WTC11 (cell line): ENCODE results near the gene RGS16. TPM values are rescaled to one million over a fixed set of nuclear protein-coding genes. Genes with fewer than 3 reads are reported as not detected.

Experiments
- ATAC-seq: fragments of 200-7000 bp; cut with Tn5 transposase; 2 replicates; pipeline ENCODE4 v1.10.0; 2021; ENCODE audit warnings: mild to moderate bottlenecking, moderate library complexity
- CTCF ChIA-PET: fragments of 300-600 bp; sonication (Branson Sonifier 250); formaldehyde crosslinking; loops from one replicate; lab custom pipeline; 2021; ENCODE audit warnings: antibody characterized with exemption; lab: Charles Lee
- POLR2A ChIA-PET: fragments of 350-600 bp; sonication (Branson Sonifier 250); formaldehyde crosslinking; loops from one replicate; lab custom pipeline; 2021; ENCODE audit warnings: antibody characterized with exemption; lab: Charles Lee
- DNase-seq: peaks from one replicate; pipeline ENCODE4 v3.0.0; 2021; ENCODE audit warnings: low spot score
- H3K27ac Mint-ChIP-seq: 2 replicates; pipeline ENCODE4 v1.8.0; 2021; ENCODE audit warnings: mixed read lengths
- H3K27me3 Mint-ChIP-seq: 2 replicates; pipeline ENCODE4 v1.8.0; 2021; ENCODE audit warnings: low read depth, mild to moderate bottlenecking, moderate library complexity, mixed read lengths
- H3K36me3 Mint-ChIP-seq: 2 replicates; pipeline ENCODE4 v1.8.0; 2021; ENCODE audit warnings: mixed read lengths
- H3K4me1 Mint-ChIP-seq: 2 replicates; pipeline ENCODE4 v1.8.0; 2022; ENCODE audit warnings: mixed read lengths
- H3K4me3 Mint-ChIP-seq: 2 replicates; pipeline ENCODE4 v1.8.0; 2021; ENCODE audit warnings: mild to moderate bottlenecking, moderate library complexity, mixed read lengths
- H3K9me3 Mint-ChIP-seq: 2 replicates; pipeline ENCODE4 v1.8.0; 2021; ENCODE audit warnings: mixed read lengths
- ELF4 ChIP-seq: sonication (generic); formaldehyde crosslinking; IDR thresholded peaks from 2 replicates; pipeline ENCODE4 v1.8.1; 2022; ENCODE audit warnings: low read depth, mild to moderate bottlenecking, moderate library complexity, missing genetic modification reagents
- EMX1 ChIP-seq: fragments of 250-450 bp; sonication (Bioruptor Pico); IDR thresholded peaks from 2 replicates; pipeline ENCODE4 v1.8.0; 2021; ENCODE audit warnings: mild to moderate bottlenecking
- FOXJ3 ChIP-seq: sonication (generic); formaldehyde crosslinking; IDR thresholded peaks from 2 replicates; pipeline ENCODE4 v1.9.0; 2021; ENCODE audit warnings: missing genetic modification reagents, mild to moderate bottlenecking, borderline replicate concordance
- FOXP1 ChIP-seq: sonication (generic); formaldehyde crosslinking; IDR thresholded peaks from 2 replicates; pipeline ENCODE4 v1.8.0; 2022; ENCODE audit warnings: missing genetic modification reagents, mild to moderate bottlenecking, moderate library complexity, borderline replicate concordance
- IRF2 ChIP-seq: sonication (generic); formaldehyde crosslinking; IDR thresholded peaks from 2 replicates; pipeline ENCODE4 v1.8.0; 2022; ENCODE audit warnings: low read depth, missing genetic modification reagents, borderline replicate concordance
- MLX ChIP-seq: sonication (generic); formaldehyde crosslinking; IDR thresholded peaks from 2 replicates; pipeline ENCODE4 v1.8.1; 2023; ENCODE audit warnings: mild to moderate bottlenecking, missing genetic modification reagents, moderate library complexity
- NFE2L1 ChIP-seq: sonication (generic); formaldehyde crosslinking; IDR thresholded peaks from 2 replicates; pipeline ENCODE4 v1.8.1; 2023; ENCODE audit warnings: missing genetic modification reagents
- RORB ChIP-seq: fragments of 250-450 bp; sonication (Bioruptor Pico); IDR thresholded peaks from 2 replicates; pipeline ENCODE4 v1.9.0; 2021; ENCODE audit warnings: mild to moderate bottlenecking
- SMAD4 ChIP-seq: sonication (generic); formaldehyde crosslinking; IDR thresholded peaks from 2 replicates; pipeline ENCODE4 v1.8.0; 2022; ENCODE audit warnings: mild to moderate bottlenecking, missing genetic modification reagents
- SP1 ChIP-seq: sonication (generic); formaldehyde crosslinking; conservative IDR thresholded peaks from 2 replicates; pipeline ENCODE4 v1.8.1; 2022; ENCODE audit warnings: missing genetic modification reagents
- TCF7 ChIP-seq: sonication (generic); formaldehyde crosslinking; IDR thresholded peaks from 2 replicates; pipeline ENCODE4 v1.8.0; 2022; ENCODE audit warnings: mild to moderate bottlenecking, low read depth, missing genetic modification reagents, moderate library complexity
- TEAD1 ChIP-seq: sonication (generic); formaldehyde crosslinking; IDR thresholded peaks from 2 replicates; pipeline ENCODE4 v1.8.0; 2022; ENCODE audit warnings: mild to moderate bottlenecking, missing genetic modification reagents
- TP53 ChIP-seq: sonication (generic); formaldehyde crosslinking; IDR thresholded peaks from 2 replicates; pipeline ENCODE4 v1.8.1; 2023; ENCODE audit warnings: mild to moderate bottlenecking, missing genetic modification reagents
- ZNF121 ChIP-seq: sonication (generic); formaldehyde crosslinking; IDR thresholded peaks from 2 replicates; pipeline ENCODE4 v1.8.0; 2023; ENCODE audit warnings: missing genetic modification reagents
- ZNF263 ChIP-seq: sonication (generic); formaldehyde crosslinking; IDR thresholded peaks from 2 replicates; pipeline ENCODE4 v1.8.1; 2022; ENCODE audit warnings: low read depth, mild to moderate bottlenecking, moderate library complexity, missing genetic modification reagents
- ZNF671 ChIP-seq: fragments of 250-450 bp; sonication (Bioruptor Pico); IDR thresholded peaks from 2 replicates; pipeline ENCODE4 v1.8.0; 2021; ENCODE audit warnings: mild to moderate bottlenecking
- total RNA-seq: library from RNA; stranded (reverse); gene quantifications from 3 replicates; pipeline ENCODE4 v1.2.3, GENCODE V29; 2021
- TF ChIP-seq, protein P1 (sequence below): sonication (generic); formaldehyde crosslinking; IDR thresholded peaks from 2 replicates; pipeline ENCODE4 v1.8.1; 2022; ENCODE audit warnings: low read depth, missing genetic modification reagents, borderline replicate concordance
- TF ChIP-seq, protein P2 (sequence below): fragments of 250-450 bp; sonication (Bioruptor Pico); IDR thresholded peaks from 2 replicates; pipeline ENCODE4 v1.9.0; 2021; ENCODE audit warnings: mild to moderate bottlenecking
- TF ChIP-seq, protein P3 (sequence below): sonication (generic); formaldehyde crosslinking; IDR thresholded peaks from 2 replicates; pipeline ENCODE4 v1.8.1; 2023; ENCODE audit warnings: mild to moderate bottlenecking, missing genetic modification reagents, borderline replicate concordance

The RGS16 gene
- total RNA-seq, 1 experiment from 2014 or later, result 17.8 TPM

DNA sequence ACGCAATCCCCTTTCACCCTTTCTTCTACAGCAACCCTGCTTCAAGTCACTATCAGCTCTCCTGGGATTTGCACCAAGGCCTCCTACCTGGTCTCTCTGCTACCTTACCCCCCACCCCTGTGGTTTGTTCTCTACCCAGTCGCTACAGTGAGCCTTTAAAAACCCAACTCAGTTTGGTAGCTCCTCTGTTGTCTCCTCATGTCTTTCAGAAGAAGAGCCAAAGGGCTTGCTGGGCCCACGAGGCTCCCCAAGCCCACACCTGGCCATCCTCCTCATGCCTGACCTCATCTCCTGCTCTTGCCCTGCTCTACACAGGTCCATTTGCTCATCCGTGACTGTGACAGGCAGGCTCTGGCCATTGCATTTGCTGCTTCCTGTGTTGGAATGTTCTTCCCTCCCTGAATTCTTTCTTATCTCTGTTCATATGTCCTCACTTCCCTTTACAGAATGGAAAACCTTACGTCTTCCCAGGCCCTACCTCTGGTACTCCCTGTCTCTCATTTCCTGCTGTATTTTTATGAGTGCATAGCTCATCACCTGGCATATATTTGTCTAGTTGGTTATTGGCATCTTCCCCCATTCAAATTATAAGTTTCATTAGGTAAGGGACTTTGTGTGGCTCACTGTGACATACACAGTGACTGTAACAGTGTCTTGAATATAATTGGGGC is 3.3 kb downstream of the RGS16 start:
- no peaks in the 10 kb centered on the region; the same call in 1 of the 2 replicates for H3K36me3 Mint-ChIP-seq
- H3K27me3 Mint-ChIP-seq, result peaks cover 18% of the 10 kb centered on the region
- no peak overlapping the region for H3K4me3 Mint-ChIP-seq
- no peaks in the 10 kb centered on the region for H3K9me3 Mint-ChIP-seq
- TF ChIP-seq ELF4 (CRISPR knock-in tag), result no peak
- TF ChIP-seq ZNF671 (CRISPR knock-in tag), result no peak
- no peak for TF ChIP-seq IRF2 (CRISPR knock-in tag)
- TF ChIP-seq, protein P1, sequence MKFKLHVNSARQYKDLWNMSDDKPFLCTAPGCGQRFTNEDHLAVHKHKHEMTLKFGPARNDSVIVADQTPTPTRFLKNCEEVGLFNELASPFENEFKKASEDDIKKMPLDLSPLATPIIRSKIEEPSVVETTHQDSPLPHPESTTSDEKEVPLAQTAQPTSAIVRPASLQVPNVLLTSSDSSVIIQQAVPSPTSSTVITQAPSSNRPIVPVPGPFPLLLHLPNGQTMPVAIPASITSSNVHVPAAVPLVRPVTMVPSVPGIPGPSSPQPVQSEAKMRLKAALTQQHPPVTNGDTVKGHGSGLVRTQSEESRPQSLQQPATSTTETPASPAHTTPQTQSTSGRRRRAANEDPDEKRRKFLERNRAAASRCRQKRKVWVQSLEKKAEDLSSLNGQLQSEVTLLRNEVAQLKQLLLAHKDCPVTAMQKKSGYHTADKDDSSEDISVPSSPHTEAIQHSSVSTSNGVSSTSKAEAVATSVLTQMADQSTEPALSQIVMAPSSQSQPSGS (CRISPR knock-in tag), result no peak
- no peak for TF ChIP-seq TEAD1 (CRISPR knock-in tag)
- no peak for TF ChIP-seq FOXJ3 (CRISPR knock-in tag)
- TF ChIP-seq, protein P2, sequence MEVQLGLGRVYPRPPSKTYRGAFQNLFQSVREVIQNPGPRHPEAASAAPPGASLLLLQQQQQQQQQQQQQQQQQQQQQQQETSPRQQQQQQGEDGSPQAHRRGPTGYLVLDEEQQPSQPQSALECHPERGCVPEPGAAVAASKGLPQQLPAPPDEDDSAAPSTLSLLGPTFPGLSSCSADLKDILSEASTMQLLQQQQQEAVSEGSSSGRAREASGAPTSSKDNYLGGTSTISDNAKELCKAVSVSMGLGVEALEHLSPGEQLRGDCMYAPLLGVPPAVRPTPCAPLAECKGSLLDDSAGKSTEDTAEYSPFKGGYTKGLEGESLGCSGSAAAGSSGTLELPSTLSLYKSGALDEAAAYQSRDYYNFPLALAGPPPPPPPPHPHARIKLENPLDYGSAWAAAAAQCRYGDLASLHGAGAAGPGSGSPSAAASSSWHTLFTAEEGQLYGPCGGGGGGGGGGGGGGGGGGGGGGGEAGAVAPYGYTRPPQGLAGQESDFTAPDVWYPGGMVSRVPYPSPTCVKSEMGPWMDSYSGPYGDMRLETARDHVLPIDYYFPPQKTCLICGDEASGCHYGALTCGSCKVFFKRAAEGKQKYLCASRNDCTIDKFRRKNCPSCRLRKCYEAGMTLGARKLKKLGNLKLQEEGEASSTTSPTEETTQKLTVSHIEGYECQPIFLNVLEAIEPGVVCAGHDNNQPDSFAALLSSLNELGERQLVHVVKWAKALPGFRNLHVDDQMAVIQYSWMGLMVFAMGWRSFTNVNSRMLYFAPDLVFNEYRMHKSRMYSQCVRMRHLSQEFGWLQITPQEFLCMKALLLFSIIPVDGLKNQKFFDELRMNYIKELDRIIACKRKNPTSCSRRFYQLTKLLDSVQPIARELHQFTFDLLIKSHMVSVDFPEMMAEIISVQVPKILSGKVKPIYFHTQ (CRISPR knock-in tag), result no peak
- TF ChIP-seq FOXP1, result no peak
- no peak for TF ChIP-seq ZNF263 (CRISPR knock-in tag)
- no peak for TF ChIP-seq SP1 (CRISPR knock-in tag)
- TF ChIP-seq RORB, result no peak
- no peak for TF ChIP-seq EMX1 (CRISPR knock-in tag)
- TF ChIP-seq TCF7 (CRISPR knock-in tag), result no peak
- no peak for DNase-seq
- H3K27ac Mint-ChIP-seq, result no peak overlapping the region
- ChIA-PET CTCF (interaction anchor here (0.8 to 16.0 kb wide), 9 partner anchors 11 to 302 kb away, joined by 3 to 669 read pairs (median 7); partner anchors contain the start of genes NPL and RNASEL), POLR2A (interaction anchor here (1.0 to 1.8 kb wide), 3 partner anchors 14 to 181 kb away, joined by 4 to 6 read pairs (median 4); no protein-coding TSS in a partner anchor)
- ATAC-seq, result no peak
- H3K4me1 Mint-ChIP-seq, result peaks cover 10% of the 10 kb centered on the region

GRCh38 chr1:182600036-182600713 is 4.0 kb downstream of the RGS16 start:
- DNase-seq, result no peak
- POLR2A ChIA-PET, result interaction anchor here (0.5 to 1.6 kb wide), 2 partner anchors 16 to 99 kb away, joined by 3 to 7 read pairs; no protein-coding TSS in a partner anchor
- H3K4me1 Mint-ChIP-seq, result peaks cover 12% of the 10 kb centered on the region
- H3K4me3 Mint-ChIP-seq, result no peak overlapping the region
- CTCF ChIA-PET, result interaction anchor here (0.6 to 16.0 kb wide), 30 partner anchors 9 to 515 kb away, joined by 3 to 669 read pairs (median 4); partner anchors contain the start of genes NPL and RNASEL
- ATAC-seq, result no peak
- peaks cover 11% of the 10 kb centered on the region for H3K27me3 Mint-ChIP-seq
- H3K36me3 Mint-ChIP-seq, result no peaks in the 10 kb centered on the region; the same call in 1 of the 2 replicates
- H3K9me3 Mint-ChIP-seq, result no peaks in the 10 kb centered on the region
- TF ChIP-seq SMAD4 (no peak), MLX (CRISPR knock-in tag) (no peak), NFE2L1 (CRISPR knock-in tag) (no peak), ZNF121 (CRISPR knock-in tag) (no peak), TP53 (CRISPR knock-in tag) (no peak)
- TF ChIP-seq, protein P3, sequence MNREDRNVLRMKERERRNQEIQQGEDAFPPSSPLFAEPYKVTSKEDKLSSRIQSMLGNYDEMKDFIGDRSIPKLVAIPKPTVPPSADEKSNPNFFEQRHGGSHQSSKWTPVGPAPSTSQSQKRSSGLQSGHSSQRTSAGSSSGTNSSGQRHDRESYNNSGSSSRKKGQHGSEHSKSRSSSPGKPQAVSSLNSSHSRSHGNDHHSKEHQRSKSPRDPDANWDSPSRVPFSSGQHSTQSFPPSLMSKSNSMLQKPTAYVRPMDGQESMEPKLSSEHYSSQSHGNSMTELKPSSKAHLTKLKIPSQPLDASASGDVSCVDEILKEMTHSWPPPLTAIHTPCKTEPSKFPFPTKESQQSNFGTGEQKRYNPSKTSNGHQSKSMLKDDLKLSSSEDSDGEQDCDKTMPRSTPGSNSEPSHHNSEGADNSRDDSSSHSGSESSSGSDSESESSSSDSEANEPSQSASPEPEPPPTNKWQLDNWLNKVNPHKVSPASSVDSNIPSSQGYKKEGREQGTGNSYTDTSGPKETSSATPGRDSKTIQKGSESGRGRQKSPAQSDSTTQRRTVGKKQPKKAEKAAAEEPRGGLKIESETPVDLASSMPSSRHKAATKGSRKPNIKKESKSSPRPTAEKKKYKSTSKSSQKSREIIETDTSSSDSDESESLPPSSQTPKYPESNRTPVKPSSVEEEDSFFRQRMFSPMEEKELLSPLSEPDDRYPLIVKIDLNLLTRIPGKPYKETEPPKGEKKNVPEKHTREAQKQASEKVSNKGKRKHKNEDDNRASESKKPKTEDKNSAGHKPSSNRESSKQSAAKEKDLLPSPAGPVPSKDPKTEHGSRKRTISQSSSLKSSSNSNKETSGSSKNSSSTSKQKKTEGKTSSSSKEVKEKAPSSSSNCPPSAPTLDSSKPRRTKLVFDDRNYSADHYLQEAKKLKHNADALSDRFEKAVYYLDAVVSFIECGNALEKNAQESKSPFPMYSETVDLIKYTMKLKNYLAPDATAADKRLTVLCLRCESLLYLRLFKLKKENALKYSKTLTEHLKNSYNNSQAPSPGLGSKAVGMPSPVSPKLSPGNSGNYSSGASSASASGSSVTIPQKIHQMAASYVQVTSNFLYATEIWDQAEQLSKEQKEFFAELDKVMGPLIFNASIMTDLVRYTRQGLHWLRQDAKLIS (CRISPR knock-in tag), result no peak
- no peak overlapping the region for H3K27ac Mint-ChIP-seq
